Measurements from ENCODE around the gene CLECL1. TPM values are rescaled to one million over a fixed set of nuclear protein-coding genes. Genes with fewer than 3 reads are reported as not detected.

Gene CLECL1
- total RNA-seq, 2 experiments from 2014 or later, result 73.3 to 114 TPM

GRCh38 chr12:9711664-9712063, 21.2 kb downstream of the CLECL1 start:
- Histone ChIP-seq H3K4me3 (ENCODE audit: low read depth, low read length, poor library complexity, severe bottlenecking) (no peak overlapping the region), H3K9me2 (ENCODE audit: insufficient read depth, low read length) (no peaks in the 10 kb centered on the region), H3K9me3 (ENCODE audit: low read length) (peaks cover 8% of the 10 kb centered on the region; the same call in 1 of the 2 replicates), H3K27ac (ENCODE audit: low read depth, low read length, poor library complexity, severe bottlenecking) (peak overlapping the region; percentile 99), H3K4me2 (ENCODE audit: low read length) (peak overlapping the region; percentile 63; the same call in 1 of the 2 replicates), H3K36me3 (ENCODE audit: insufficient read depth, low read length) (peaks cover 24% of the 10 kb centered on the region), H4K20me1 (ENCODE audit: insufficient read depth, low read length) (no peaks in the 10 kb centered on the region), H3K4me1 (ENCODE audit: insufficient read depth, low read length, poor library complexity, severe bottlenecking) (peaks cover 97% of the 10 kb centered on the region), H3K79me2 (ENCODE audit: insufficient read depth, low read depth, low read length) (peaks cover 2% of the 10 kb centered on the region; the same call in 1 of the 2 replicates), H2AFZ (ENCODE audit: low read length) (no peak overlapping the region)
- BruUV-seq (replicated peaks), result no TSS peak
- TF ChIP-seq EZH2phosphoT487 (IDR thresholded peaks at IDR 0.05; ENCODE audit: borderline replicate concordance, low read depth, low read length) (no peak), CTCF (conservative IDR thresholded peaks at IDR 0.05; ENCODE audit: low read length) (no peak)
- no peak for DNase-seq (ENCODE audit: low spot score)
- POLR2A ChIA-PET, result interaction anchor here (0.6 to 3.2 kb wide), 22 partner anchors 8 to 690 kb away, joined by 3 to 29 read pairs (median 4); partner anchors contain the start of genes CD69, CLEC2D, CLECL1 and KLRB1
- intact Hi-C loops (cut with micrococcal nuclease; ENCODE audit: unreplicated experiment), result no loop called here
- CTCF ChIA-PET (ENCODE audit: unreplicated experiment), result interaction anchor here (0.9 to 2.8 kb wide), 2 partner anchors 15 to 77 kb away, joined by 3 to 7 read pairs; no protein-coding TSS in a partner anchor

DNA sequence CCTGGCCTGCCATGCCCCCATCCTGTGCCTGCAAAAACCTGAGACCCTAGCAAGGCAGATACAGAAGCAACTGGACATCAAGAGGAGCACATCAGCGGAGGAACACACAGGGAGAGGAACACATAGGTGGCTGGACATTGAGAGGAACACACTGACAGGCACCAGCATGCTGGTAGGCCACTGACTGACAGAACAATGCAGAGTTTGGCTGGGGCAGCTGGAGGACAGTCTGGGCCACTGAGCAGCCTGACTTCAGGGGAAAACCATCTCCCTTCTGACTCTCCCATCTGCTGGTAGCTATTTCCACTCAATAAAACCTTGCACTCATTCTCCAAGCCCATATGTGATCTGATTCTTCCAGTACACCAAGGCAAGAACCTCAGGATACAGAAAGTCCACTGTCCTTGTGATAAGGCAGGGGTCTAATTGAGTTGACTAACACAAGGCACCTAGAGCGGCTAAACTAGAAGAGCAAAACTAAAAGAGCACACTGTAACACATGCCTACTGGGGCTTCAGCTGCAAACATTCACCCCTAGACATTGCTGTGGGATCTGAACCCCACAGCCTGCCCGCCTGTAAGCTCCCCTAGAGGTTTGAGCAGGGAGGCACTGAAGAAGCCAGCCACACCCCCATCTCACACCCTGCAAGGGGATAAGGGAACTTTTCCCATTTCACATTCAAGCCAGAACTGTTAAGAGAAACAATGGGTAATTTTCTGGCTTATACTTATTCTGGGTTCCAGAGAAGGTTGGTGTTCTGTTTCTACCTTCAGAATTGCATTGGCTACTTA, 22.1 kb downstream of the CLECL1 start:
- H3K79me2 ChIP-seq (ENCODE audit: insufficient read depth, low read depth, low read length), result no peaks in the 10 kb centered on the region
- peaks cover 24% of the 10 kb centered on the region for H3K36me3 ChIP-seq (ENCODE audit: insufficient read depth, low read length)
- POLR2A ChIA-PET, result interaction anchor here (0.6 to 3.2 kb wide), 16 partner anchors 9 to 103 kb away, joined by 3 to 29 read pairs (median 4); partner anchors contain the start of genes CD69, CLEC2D and KLRB1
- no peak overlapping the region for H2AFZ ChIP-seq (ENCODE audit: low read length)
- no peak for DNase-seq (ENCODE audit: low spot score)
- H3K9me2 ChIP-seq (ENCODE audit: insufficient read depth, low read length), result no peaks in the 10 kb centered on the region
- CTCF ChIA-PET (ENCODE audit: unreplicated experiment), result interaction anchor here (0.7 to 2.8 kb wide), 3 partner anchors 11 to 76 kb away, joined by 3 to 7 read pairs (median 4); no protein-coding TSS in a partner anchor
- peak overlapping the region; percentile 99 for H3K27ac ChIP-seq (ENCODE audit: low read depth, low read length, poor library complexity, severe bottlenecking)
- H3K4me2 ChIP-seq (ENCODE audit: low read length), result peak overlapping the region; percentile 11; the same call in 1 of the 2 replicates
- H3K4me3 ChIP-seq (ENCODE audit: low read depth, low read length, poor library complexity, severe bottlenecking), result no peak overlapping the region
- intact Hi-C loops (cut with micrococcal nuclease; ENCODE audit: unreplicated experiment), result no loop called here
- H4K20me1 ChIP-seq (ENCODE audit: insufficient read depth, low read length), result no peaks in the 10 kb centered on the region
- peaks cover 17% of the 10 kb centered on the region; the same call in 1 of the 2 replicates for H3K9me3 ChIP-seq (ENCODE audit: low read length)
- peaks cover 97% of the 10 kb centered on the region for H3K4me1 ChIP-seq (ENCODE audit: insufficient read depth, low read length, poor library complexity, severe bottlenecking)
- TF ChIP-seq CTCF (conservative IDR thresholded peaks at IDR 0.05; ENCODE audit: low read length), result 0 out of 2 replicates have a peak, but pooled peaks have one; percentile 26
- TF ChIP-seq EZH2phosphoT487 (IDR thresholded peaks at IDR 0.05; ENCODE audit: borderline replicate concordance, low read depth, low read length), result no peak
- BruUV-seq (replicated peaks), result no TSS peak
